ENCODE data around the gene ST14. TPM values are rescaled to one million over a fixed set of nuclear protein-coding genes. Genes with fewer than 3 reads are reported as not detected.

The ST14 gene
- total and polyA plus RNA-seq, 12 donors, result 0.17 to 41.0 (median 10.4) TPM

DNA sequence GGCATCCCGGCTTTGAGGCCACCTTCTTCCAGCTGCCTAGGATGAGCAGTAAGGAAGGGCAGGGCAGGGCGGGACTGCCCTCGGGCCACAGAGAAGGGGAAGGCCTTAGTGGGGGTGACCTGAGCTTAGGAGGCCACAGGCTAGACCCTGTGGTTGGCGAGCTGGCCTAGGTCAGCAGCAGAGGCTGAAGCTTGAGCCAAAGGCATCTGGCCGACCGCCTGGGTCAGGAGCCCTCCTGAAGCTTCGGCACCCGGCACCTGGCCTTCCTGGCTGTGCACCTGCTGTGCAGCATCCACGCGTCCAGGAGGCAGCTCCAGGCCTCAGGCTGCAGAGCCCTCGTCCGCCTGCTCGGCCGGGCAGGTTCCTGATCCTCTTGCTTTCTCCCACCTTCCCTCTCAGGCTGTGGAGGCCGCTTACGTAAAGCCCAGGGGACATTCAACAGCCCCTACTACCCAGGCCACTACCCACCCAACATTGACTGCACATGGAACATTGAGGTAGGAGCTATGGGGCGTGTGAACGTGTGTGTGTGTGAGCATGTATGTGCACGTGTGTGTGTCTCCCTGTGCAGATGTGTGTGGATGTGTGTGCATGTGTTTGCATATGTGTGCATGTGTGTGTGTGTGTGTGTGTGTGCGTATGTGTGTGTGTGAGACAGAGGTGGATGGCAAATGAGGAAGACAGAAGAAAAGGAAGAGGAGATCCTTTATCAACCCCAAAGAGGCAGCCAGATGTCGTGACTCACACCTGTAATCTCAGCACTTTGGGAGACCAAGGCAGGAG is 34.9 kb downstream of the ST14 start:
- 91 to 95% (median 92%) methylated on average over 11 to 21 of the region's 21 CpGs for WGBS, 4 donors
- no peak for TF ChIP-seq POLR2A (IDR thresholded peaks at IDR 0.05)
- TF ChIP-seq, protein P1, sequence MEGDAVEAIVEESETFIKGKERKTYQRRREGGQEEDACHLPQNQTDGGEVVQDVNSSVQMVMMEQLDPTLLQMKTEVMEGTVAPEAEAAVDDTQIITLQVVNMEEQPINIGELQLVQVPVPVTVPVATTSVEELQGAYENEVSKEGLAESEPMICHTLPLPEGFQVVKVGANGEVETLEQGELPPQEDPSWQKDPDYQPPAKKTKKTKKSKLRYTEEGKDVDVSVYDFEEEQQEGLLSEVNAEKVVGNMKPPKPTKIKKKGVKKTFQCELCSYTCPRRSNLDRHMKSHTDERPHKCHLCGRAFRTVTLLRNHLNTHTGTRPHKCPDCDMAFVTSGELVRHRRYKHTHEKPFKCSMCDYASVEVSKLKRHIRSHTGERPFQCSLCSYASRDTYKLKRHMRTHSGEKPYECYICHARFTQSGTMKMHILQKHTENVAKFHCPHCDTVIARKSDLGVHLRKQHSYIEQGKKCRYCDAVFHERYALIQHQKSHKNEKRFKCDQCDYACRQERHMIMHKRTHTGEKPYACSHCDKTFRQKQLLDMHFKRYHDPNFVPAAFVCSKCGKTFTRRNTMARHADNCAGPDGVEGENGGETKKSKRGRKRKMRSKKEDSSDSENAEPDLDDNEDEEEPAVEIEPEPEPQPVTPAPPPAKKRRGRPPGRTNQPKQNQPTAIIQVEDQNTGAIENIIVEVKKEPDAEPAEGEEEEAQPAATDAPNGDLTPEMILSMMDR (IDR thresholded peaks at IDR 0.05), result no peak
- H3K27ac ChIP-seq, result no peak overlapping the region
- H3K27me3 ChIP-seq, result no peaks in the 10 kb centered on the region
- no peaks in the 10 kb centered on the region for H3K9me3 ChIP-seq (replicated peaks in 1 of 3)
- H3K4me1 ChIP-seq (replicated peaks in 1 of 2), result peaks cover 0 to 7% of the 10 kb centered on the region in 2 donors
- no peaks in the 10 kb centered on the region for H3K36me3 ChIP-seq (replicated peaks in 1 of 2)
- H3K4me3 ChIP-seq, result no peak overlapping the region
- DNase-seq, result no peak
- intact Hi-C loops (cut with DNase I), result no loop called here

DNA sequence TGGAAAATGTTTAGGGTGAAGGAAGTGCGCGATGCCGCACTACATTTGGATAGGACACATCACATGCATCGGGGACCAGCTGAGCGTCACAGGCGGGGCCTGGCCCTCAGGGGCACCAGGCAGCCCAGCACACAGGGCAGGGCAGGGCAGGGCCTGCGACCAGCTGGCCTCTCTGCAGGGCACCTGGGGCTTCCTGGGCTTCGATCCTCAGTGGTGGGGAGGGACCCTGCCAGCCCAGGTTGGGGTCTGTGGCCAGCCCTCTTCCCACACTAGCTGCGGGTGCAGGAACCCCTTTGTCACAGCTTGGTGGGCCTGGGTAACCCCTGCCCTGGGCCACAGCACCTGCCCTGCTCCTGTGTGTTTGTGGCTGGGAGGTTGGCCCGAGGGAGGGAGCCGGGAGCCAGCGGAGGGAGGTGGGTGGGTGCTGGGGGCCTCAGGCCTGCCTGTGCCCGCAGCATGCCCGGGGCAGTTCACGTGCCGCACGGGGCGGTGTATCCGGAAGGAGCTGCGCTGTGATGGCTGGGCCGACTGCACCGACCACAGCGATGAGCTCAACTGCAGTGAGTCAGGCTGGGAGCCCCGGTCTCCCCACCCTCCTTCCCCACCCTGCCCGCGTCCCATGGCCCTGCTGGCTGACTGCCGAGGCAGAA is 37.9 kb downstream of the ST14 start:
- Histone ChIP-seq H3K4me1 (replicated peaks in 1 of 2) (peaks cover 0 to 7% of the 10 kb centered on the region in 2 donors), H3K4me3 (no peak overlapping the region), H3K36me3 (replicated peaks in 1 of 2) (no peaks in the 10 kb centered on the region), H3K27me3 (no peaks in the 10 kb centered on the region), H3K9me3 (replicated peaks in 1 of 3) (no peaks in the 10 kb centered on the region), H3K27ac (no peak overlapping the region)
- no peak for DNase-seq
- 87 to 92% (median 90%) methylated on average over 10 to 27 of the region's 27 CpGs for WGBS, 4 donors
- intact Hi-C loops (cut with DNase I), result no loop called here
- TF ChIP-seq POLR2A (IDR thresholded peaks at IDR 0.05), result no peak
- TF ChIP-seq, protein P1 (IDR thresholded peaks at IDR 0.05), result no peak

DNA sequence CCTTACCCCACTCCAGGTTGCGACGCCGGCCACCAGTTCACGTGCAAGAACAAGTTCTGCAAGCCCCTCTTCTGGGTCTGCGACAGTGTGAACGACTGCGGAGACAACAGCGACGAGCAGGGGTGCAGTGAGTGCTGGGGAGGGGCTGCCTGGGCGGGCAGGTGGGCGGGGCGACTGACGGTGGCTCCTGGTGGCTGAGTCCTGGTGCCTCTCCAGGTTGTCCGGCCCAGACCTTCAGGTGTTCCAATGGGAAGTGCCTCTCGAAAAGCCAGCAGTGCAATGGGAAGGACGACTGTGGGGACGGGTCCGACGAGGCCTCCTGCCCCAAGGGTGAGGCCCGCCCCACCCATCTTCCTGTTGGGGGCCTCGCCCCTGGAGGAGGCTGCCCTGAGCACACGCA is 38.7 kb downstream of the ST14 start:
- H3K9me3 ChIP-seq (replicated peaks in 1 of 3), result no peaks in the 10 kb centered on the region
- no peaks in the 10 kb centered on the region for H3K27me3 ChIP-seq
- no peaks in the 10 kb centered on the region for H3K4me1 ChIP-seq (replicated peaks in 1 of 2)
- no peak overlapping the region for H3K27ac ChIP-seq
- 81 to 91% (median 85%) methylated on average over 16 to 22 of the region's 22 CpGs for WGBS, 4 donors
- intact Hi-C loops (cut with DNase I), result no loop called here
- H3K36me3 ChIP-seq (replicated peaks in 1 of 2), result no peaks in the 10 kb centered on the region
- no peak for DNase-seq
- no peak overlapping the region for H3K4me3 ChIP-seq
- TF ChIP-seq, protein P1 (IDR thresholded peaks at IDR 0.05), result no peak
- no peak for TF ChIP-seq POLR2A (IDR thresholded peaks at IDR 0.05)

DNA sequence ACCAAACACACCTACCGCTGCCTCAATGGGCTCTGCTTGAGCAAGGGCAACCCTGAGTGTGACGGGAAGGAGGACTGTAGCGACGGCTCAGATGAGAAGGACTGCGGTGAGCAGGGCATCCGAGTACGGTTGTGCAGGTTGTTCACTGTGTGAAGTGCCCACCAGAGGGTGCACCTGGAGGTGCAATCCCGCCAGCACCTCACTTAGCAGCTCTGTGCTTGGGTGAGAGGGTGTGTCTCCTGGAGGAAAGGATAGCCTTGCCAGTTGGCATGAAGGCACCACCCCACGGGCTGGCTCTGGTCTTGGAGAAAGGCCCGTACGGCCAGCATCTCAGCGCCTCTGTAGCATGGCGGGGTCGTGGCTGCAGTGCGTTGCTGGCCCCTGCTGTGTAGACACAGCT is 39.4 kb downstream of the ST14 start:
- no peak for DNase-seq
- intact Hi-C loops (cut with DNase I), result no loop called here
- no peak for TF ChIP-seq POLR2A (IDR thresholded peaks at IDR 0.05)
- TF ChIP-seq, protein P1 (IDR thresholded peaks at IDR 0.05), result no peak
- no peaks in the 10 kb centered on the region for H3K36me3 ChIP-seq (replicated peaks in 1 of 2)
- no peak overlapping the region for H3K4me3 ChIP-seq
- WGBS, 4 donors, result 90 to 98% (median 94%) methylated on average over 9 to 15 of the region's 15 CpGs
- no peaks in the 10 kb centered on the region for H3K27me3 ChIP-seq
- H3K27ac ChIP-seq, result no peak overlapping the region
- H3K4me1 ChIP-seq (replicated peaks in 1 of 2), result no peaks in the 10 kb centered on the region
- H3K9me3 ChIP-seq (replicated peaks in 1 of 3), result no peaks in the 10 kb centered on the region

Data from adrenal gland (tissue), 12 donors.